ENCODE data around the gene TSPYL6.
"Not testable (repeated sequence)": the region's sequence is repeated elsewhere in the genome, so short reads cannot be mapped to it uniquely, and the experiment has no call there.

TSPYL6 gene

DNA sequence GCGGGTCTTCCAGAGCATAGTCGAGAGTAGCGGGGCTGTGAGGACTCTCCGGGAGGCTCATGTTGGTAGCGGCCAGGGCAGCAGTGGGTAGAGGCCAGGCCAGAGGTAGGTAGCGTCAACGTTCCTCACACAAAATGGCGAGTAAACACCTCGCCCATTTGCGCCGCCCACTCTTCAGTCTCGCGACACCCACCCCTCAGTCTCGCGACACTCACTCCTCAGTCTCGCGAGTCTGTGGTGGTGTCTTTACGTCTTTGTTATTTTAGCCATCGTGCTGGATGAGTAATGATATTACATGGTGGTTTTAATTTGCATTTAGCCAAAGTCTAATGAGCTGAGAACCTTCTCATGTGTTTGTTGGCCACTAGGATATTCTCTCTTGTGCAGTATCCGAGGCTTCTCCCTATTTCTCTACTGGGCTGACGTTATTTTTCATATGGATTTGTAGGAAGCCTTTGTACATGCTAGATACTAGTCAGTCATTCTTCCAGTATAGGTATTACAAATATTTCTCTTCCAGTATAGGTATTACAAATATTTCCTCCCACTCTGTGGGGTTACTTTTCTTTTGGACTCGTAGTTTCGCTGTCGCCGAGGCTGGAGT lies at the start of gene TSPYL6:
Gene TSPYL6 (minus strand): TSS at position 139 of the 604 bp plus-strand sequence. CDS start 78 bp downstream, at position 61.
- DNase-seq: no peak

DNA sequence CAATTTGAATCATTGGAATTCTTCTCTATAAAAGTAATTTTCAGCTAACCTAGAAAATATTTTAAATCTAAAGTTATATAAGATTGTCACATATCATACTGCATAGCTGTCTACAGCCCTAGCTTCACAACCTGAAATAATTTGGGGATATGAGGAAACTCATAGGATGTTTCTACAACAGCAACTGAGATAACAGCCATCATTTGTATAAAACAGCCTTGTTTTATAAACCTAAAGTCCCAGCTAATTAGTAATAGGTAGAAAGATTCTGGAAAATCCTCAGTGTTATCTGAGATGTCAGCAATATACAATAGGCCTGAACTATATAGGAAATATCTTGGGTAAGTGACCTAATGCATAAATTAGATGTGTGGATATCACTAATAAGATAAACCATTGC lies 47.6 kb upstream of the TSPYL6 start:
- no peak for DNase-seq

GRCh38 chr2:54298514-54298913 lies 42.5 kb upstream of the TSPYL6 start:
- no peak for DNase-seq

DNA sequence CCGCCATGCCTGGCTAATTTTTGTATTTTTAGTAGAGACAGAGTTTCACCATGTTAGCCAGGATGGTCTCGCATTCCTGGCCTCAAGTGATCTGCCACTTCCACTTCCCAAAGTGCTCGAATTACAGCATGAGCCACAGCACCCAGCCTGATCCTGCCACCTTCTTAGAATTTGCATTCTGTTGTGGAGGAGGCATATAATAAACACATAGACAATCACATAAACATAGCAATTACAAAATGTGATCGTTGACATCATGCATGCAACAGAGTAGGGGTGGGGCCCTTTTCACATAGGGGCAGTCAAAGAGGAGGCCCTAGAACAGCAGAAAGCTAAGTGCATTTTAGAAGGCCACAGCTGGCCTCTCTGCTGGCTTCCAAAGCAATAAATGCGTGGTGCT lies 39.9 kb upstream of the TSPYL6 start:
- no peak for DNase-seq

GRCh38 chr2:54294665-54295064 lies 38.6 kb upstream of the TSPYL6 start:
- not testable (repeated sequence) for DNase-seq

DNA sequence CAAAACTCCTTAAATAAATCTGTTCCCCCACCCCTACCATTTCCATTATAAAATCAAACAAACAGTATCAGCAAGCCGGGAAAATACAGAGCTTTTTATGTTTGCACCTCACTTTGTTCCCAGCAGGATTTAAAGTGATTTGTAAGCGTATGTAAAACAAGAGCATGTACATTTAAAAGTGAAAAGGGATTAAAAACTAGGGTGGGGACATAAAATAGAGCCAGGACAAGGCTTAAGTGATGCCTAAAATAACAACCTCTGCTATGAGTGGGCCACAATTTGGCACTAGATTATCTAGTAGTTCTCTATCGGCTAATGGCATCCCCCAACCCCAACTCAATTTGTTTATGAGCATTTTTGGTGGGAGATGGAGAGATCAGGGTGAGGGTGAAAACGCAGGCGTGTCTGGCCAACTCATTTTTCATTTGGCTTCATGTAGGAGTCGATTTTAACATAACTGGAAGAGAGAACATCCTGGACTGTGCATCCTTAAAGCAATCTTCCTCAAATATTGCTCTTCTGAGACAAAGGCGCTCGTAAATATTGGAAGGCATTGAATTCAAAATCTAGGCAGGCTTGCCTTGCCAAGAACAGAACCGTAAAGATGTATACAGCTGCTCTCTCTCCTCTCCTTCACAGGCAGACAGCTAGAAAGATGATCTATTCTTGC lies 34.5 kb upstream of the TSPYL6 start:
- peak; percentile 58 for DNase-seq

- peak; percentile 52 for DNase-seq
Observed at GRCh38 chr2:54289917-54290316, 33.9 kb upstream of the TSPYL6 start.

GRCh38 chr2:54287532-54287931 lies 31.5 kb upstream of the TSPYL6 start:
- peak; percentile 54 for DNase-seq

DNA sequence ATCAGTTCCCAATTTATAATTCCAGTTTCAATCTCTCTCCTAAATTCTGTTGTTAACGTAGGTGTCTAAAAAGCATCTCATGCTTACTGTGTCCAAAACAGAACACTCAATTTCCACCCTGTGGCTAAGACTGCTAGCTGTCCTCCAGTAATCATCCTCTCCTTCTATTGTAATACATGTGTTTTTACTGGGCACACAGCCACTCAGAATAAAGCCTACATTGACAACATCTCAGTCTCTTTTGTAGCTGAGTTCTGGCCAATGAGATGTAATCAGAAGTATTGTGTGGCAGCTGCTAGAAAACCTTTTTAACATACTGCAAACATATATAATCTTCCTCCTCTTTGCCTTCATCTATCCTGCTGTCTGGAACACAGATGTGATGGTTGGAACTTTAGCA lies 29.4 kb upstream of the TSPYL6 start:
- DNase-seq: no peak

DNA sequence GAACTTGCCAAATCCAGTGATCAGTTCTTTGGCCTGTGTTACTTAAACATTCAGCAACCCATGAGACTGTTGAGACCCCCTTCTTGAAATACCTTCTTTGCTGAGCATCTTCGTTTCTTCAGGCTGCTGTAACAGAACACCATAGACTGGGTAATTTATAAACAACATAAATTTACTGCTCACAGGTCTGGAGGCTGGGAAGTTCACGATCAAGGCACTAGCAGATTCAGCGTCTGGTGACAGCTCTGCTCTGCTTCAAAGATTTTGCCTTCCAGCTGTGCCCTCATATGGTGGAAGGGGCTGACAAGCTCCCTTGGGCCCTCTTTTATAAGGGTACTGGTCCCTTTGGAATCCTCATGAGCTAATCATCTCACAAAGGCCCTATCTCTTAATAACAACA lies 28.8 kb upstream of the TSPYL6 start:
- no peak for DNase-seq

DNA sequence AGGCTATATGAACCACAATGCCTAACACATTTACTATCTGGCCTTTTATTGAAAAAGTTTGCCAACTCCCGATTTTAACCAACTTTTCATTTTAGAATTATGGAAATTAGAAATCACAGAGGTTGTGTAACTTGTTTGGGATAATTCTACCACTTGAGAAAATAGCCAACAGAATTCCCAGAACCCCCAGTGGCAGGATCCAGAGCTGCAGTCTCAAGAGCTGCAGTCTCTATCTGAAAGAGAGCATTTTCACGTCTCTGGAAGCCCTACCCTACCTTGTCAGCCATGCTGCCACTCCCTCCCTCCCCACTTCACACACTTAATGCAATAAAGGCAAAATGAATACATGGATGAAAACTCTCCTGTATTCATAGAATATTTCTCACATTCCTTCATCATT lies 23.4 kb upstream of the TSPYL6 start:
- DNase-seq: no peak

DNA sequence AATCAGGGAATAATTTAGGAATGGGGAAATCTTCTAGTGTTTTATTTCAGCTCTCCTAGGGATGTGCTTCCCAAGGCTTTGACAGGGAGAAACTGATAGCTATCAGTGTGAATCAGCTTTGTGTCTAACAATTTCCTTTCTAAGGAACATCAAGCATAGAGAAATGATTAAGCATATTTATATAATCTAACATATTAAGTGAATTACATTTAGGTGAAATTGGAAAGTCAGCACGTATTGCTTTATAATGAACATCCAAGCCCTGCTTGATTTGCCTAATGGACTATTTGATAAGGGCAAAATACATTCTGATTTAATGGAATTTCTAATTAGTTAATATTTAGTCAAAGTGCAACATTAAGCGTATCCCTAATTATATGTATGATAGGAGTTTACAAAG lies 19.5 kb upstream of the TSPYL6 start:
- no peak for DNase-seq

DNA sequence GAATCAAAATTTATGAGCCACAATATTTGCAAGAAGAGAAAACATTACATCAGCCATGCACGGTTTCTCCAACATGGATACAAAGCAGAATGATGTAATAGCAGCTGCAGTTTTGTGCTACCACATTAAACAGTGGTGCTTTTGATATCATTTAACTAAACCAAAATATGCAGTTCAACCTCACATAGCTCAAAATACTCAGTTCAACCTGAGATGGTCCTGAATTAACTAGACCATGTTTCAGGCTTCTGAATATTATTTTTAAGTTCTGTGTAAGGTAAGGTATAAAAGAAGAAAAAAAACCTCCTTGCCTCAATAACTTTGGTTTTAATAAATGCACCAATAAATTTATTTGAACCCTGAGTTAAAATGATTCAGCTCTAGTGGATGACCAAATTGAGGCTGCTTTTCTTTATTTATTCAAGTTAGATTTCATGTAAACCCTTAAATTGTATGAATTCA lies 18.8 kb upstream of the TSPYL6 start:
- no peak for DNase-seq

DNA sequence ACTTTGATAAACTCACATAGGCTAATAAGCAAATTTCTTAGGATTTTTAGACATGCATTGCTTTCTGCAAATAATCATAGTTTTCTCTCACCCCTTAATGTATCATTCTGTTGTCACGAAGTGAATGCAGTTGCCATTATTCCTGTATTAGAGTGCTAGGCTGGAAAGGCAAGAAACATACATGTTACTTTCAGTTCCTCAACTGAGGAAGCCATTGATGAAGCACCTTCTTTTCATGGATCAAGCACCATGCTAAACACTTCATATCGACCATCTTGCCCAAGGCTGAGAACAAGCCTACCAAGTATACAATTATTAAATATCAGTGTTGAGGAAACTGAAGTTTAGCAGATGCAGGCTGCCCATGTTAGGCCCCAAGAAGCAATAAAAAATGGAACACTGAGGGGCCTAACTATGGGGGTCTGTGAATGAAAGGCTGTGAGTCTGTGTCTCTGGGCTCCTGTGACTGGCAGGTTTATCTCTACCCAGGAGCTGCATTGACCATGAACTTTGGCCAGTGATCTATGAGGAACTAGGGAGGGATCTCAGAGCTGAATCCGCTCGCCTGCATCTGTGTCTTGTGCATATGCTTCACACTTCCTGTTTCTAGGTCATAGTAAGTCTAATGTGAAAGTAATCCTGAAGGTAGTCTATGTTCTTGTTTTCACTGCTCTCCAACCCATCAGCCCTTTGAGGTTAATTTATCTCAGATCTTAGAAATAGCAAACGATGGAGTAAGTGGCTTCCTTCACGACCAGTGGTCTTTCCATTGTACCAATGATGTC lies 16.0 kb upstream of the TSPYL6 start:
- no peak for DNase-seq

- DNase-seq: no peak
Observed at GRCh38 chr2:54271189-54271588, 15.2 kb upstream of the TSPYL6 start.

DNA sequence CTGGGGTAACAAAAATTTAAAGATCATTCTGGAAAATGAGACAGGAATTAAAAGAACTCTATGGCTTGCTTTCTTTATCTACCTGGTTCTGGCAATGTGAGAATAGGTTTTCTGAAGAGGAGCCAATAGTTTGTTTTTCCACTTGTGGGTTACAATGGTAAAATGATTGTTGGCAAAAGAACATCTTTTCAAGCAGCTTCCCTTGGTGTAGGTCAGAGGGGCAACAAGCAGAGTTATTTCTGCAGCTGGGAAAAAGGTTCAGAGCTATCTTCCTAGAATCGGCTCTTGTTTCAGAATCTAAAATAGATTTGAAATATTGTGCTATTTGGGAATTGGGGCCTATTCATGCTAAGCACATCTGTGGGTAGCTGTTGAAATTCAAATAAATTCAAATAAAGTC lies 11.5 kb upstream of the TSPYL6 start:
- no peak for DNase-seq

GRCh38 chr2:54265081-54265480 lies 9.1 kb upstream of the TSPYL6 start:
- DNase-seq: not testable (repeated sequence)

GRCh38 chr2:54262015-54262765 lies 6.2 kb upstream of the TSPYL6 start:
- no peak for DNase-seq

GRCh38 chr2:54261537-54261936 lies 5.5 kb upstream of the TSPYL6 start:
- no peak for DNase-seq

DNA sequence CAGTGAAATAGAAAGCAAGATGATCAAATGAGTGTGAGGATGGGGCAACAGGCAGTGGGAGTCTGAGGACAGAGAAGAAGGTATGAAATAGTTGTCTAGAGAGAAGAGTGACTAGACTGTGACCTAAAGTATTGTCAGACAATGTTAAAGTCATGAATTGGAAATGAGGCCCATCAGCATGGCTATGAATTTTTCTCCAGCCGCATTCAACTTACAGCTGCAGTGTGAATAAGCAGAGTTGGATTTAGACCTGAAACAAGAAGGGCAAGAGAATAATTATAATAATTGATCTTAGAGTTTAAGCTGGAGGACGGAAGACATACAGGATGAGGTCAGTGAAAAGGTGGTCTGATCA lies 4.2 kb upstream of the TSPYL6 start:
- DNase-seq: no peak

DNA sequence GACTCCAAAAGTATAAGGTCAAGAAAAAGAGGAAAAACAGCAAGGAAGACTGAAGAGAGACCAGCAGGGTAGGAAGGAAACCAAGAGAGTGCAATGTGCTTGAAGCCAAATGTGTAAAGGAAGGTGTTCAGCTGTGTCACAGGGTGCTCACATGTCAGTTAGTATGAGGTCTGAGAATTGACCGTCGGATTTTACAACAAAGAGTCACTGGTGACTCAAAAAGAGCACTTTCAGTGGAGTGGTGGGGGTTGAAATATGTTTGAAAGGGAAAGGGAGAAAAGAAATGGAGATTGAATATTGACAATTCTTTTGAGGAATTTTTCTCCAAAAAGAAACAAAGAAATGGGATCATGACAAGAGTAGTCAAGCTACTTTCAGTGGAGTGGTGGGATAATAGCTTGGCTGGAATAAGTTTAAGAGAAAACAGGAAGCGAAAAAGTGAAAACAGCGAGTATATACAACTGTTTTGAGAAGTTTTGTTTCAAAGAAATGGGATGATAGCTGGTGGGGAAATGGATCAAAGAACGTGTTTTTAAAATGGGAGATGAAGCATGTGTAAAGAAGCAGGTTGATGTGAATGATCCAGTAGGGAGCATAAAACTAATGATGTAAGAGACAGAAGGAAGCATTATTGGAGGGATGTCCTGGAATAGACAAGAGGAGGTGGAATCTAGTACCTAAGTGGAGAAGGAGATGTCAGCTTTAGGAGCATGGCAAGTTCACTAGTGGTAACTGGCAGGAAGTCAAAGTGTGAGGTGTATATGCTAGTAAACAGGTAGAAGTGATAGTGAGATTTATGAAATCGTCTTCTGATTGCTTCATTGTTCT lies 3.6 kb upstream of the TSPYL6 start:
- no peak for DNase-seq

DNA sequence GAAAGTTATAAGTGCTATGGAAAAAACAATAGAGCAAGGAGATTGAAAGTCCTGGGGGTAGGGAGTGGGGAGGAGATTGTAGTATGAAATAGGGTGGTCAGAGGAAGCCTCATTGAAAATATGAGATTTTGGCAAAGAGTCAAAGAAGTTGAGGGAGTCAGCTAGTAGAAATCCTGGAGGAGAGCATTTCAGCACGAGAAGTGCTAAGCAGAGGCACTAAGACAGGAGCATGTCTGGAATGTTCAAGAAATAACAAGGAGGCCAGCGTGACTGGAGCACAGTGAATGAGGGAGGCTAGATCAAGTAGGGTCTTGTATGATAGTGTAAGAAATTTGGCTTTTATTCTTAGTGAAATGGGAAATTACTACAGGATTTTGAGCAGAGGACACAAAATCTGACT lies 2.1 kb upstream of the TSPYL6 start:
- no peak for DNase-seq

Data from right forelimb (tissue), 1 donor.